NCI-H2029 (cell line): ENCODE results near the gene ATP6V0D1.
"Not testable (repeated sequence)": the region's sequence is repeated elsewhere in the genome, so short reads cannot be mapped to it uniquely, and the experiment has no call there.

Experiments
- DNase-seq: peaks from one replicate; lab custom pipeline; 2025; lab: John Stamatoyannopoulos, UW

The ATP6V0D1 gene

GRCh38 chr16:67504031-67505021 lies 23.4 kb upstream of the ATP6V0D1 start:
- DNase-seq = no peak

- DNase-seq = no peak
These were observed 18.1 kb upstream of the ATP6V0D1 start for GRCh38 chr16:67499106-67499505.

- no peak for DNase-seq
These were observed 9.6 kb upstream of the ATP6V0D1 start for GRCh38 chr16:67490335-67491096.

- DNase-seq = no peak
These were observed 8.6 kb upstream of the ATP6V0D1 start for GRCh38 chr16:67489401-67490083.

GRCh38 chr16:67487561-67487960 lies 6.6 kb upstream of the ATP6V0D1 start:
- DNase-seq = not testable (repeated sequence)

GRCh38 chr16:67486805-67487204 lies 5.8 kb upstream of the ATP6V0D1 start:
- DNase-seq = no peak

- no peak for DNase-seq
These were observed 3.0 kb upstream of the ATP6V0D1 start for GRCh38 chr16:67483731-67484525.

- DNase-seq = no peak
These were observed 2.2 kb upstream of the ATP6V0D1 start, which contains the start of gene AGRP for GRCh38 chr16:67483150-67483549. AGRP (minus strand) TSS chr16:67483547; CDS start chr16:67483398, 149 bp downstream.

GRCh38 chr16:67482233-67482924 lies 1.4 kb upstream of the ATP6V0D1 start:
- no peak for DNase-seq

GRCh38 chr16:67481561-67482232 lies 740 bp upstream of the ATP6V0D1 start:
- DNase-seq = no peak

- DNase-seq = no peak
These were observed 2.9 kb downstream of the ATP6V0D1 start for GRCh38 chr16:67477960-67478554.

- peak; percentile 46 for DNase-seq
These were observed 6.2 kb downstream of the ATP6V0D1 start for GRCh38 chr16:67474551-67475455.

- DNase-seq = no peak
These were observed 9.1 kb downstream of the ATP6V0D1 start for GRCh38 chr16:67471758-67472384.

- peak; percentile 66 for DNase-seq
These were observed 10.6 kb downstream of the ATP6V0D1 start for GRCh38 chr16:67470359-67470758.

GRCh38 chr16:67468731-67469130 lies 12.2 kb downstream of the ATP6V0D1 start:
- DNase-seq = no peak

GRCh38 chr16:67466581-67466980 lies 14.4 kb downstream of the ATP6V0D1 start:
- no peak for DNase-seq

GRCh38 chr16:67464565-67464964 lies 16.4 kb downstream of the ATP6V0D1 start:
- no peak for DNase-seq

- DNase-seq = no peak
These were observed 17.3 kb downstream of the ATP6V0D1 start for GRCh38 chr16:67463691-67464090.
